Endothelial cell of umbilical vein (primary cell): Measurements from ENCODE around the gene PCDHGA1. TPM values are rescaled to one million over a fixed set of nuclear protein-coding genes. Genes with fewer than 3 reads are reported as not detected.

Experiments
- BruUV-seq: library from RNA; stranded (reverse); fragments of 400-500 nt; replicated peaks from 2 replicates; lab custom pipeline; 2021; lab: Mats Ljungman, UMichigan
- CTCF ChIA-PET: fragments of 300-600, 350-600 bp; sonication (Branson Sonifier 250); formaldehyde crosslinking; loops from one replicate; lab custom pipeline; 2021; ENCODE audit warnings: antibody characterized with exemption, inconsistent platforms; lab: Charles Lee
- POLR2A ChIA-PET: fragments of 300-600, 350-600 bp; sonication (Branson Sonifier 250); formaldehyde crosslinking; loops from one replicate; lab custom pipeline; 2021; ENCODE audit warnings: antibody characterized with exemption, inconsistent platforms; lab: Charles Lee
- DNase-seq: peaks from one replicate; pipeline ENCODE4 v3.0.0-alpha.2; 2011; ENCODE audit warnings: low read depth, low spot score
- FAIRE-seq: peaks from 2 replicates; lab custom pipeline; 2011; peaks lifted over from hg19 to GRCh38; lab: Jason Lieb, UNC
- H2AFZ ChIP-seq: 2 replicates; pipeline ENCODE4 v1.6.0; 2012; ENCODE audit warnings: low read depth, low read length, control low read depth, inconsistent platforms
- H3K27ac ChIP-seq: 2 replicates; pipeline ENCODE4 v1.5.1; 2011; ENCODE audit warnings: low read depth, mild to moderate bottlenecking, control low read depth, low read length, moderate library complexity; ENCODE audit not compliant: insufficient read depth
- H3K27me3 ChIP-seq, 2 experiments: 2 replicates each; pipeline versions ENCODE4 v1.6.0 to v1.6.1; 2011; ENCODE audit warnings: low read length in 2 of 2, mixed read lengths in 1 of 2; ENCODE audit not compliant: control insufficient read depth in 2 of 2, insufficient read depth in 2 of 2
- H3K36me3 ChIP-seq, 2 experiments: 2 replicates in 1 of 2; 3 replicates in 1 of 2; pipeline ENCODE4 v1.5.1; 2011; ENCODE audit warnings: low read length in 2 of 2, mild to moderate bottlenecking in 1 of 2, moderate library complexity in 1 of 2; ENCODE audit not compliant: control insufficient read depth in 2 of 2, insufficient read depth in 2 of 2; ENCODE audit errors: extremely low read depth in 1 of 2
- H3K4me1 ChIP-seq: 3 replicates; pipeline ENCODE4 v1.5.1; 2011; ENCODE audit warnings: mild to moderate bottlenecking, low read length; ENCODE audit not compliant: control insufficient read depth, insufficient read depth; ENCODE audit errors: extremely low read depth
- H3K4me2 ChIP-seq: 2 replicates; pipeline ENCODE4 v1.6.1; 2011; ENCODE audit warnings: low read length, control low read depth, mixed read lengths; ENCODE audit not compliant: insufficient read depth
- H3K4me3 ChIP-seq, 3 experiments: fragments of 200-600 bp in 1 of 3; sonication (generic), shearing (Covaris generic) in 1 of 3; replicated peaks in 1 of 3; 2 replicates each; pipeline ENCODE4 v1.5.1; 2011 to 2016; ENCODE audit warnings: control low read depth in 3 of 3, low read length in 3 of 3, mild to moderate bottlenecking in 2 of 3, inconsistent platforms in 1 of 3, low read depth in 1 of 3, moderate library complexity in 1 of 3; ENCODE audit not compliant: insufficient read depth in 1 of 3
- H3K79me2 ChIP-seq: 2 replicates; pipeline ENCODE4 v1.6.0; 2012; ENCODE audit warnings: low read length, inconsistent platforms; ENCODE audit not compliant: control insufficient read depth, insufficient read depth
- H3K9ac ChIP-seq: replicated peaks from 2 replicates; pipeline ENCODE3; 2011; ENCODE audit warnings: low read length, control low read depth; ENCODE audit not compliant: insufficient read depth; ENCODE audit errors: extremely low read depth
- H3K9me1 ChIP-seq: replicated peaks from 3 replicates; pipeline ENCODE4 v1.6.0; 2011; ENCODE audit warnings: mild to moderate bottlenecking, low read length; ENCODE audit not compliant: control insufficient read depth, insufficient read depth; ENCODE audit errors: extremely low read depth
- H3K9me3 ChIP-seq: replicated peaks from 2 replicates; pipeline ENCODE4 v1.5.1; 2012; ENCODE audit warnings: low read length, inconsistent platforms; ENCODE audit not compliant: control insufficient read depth, insufficient read depth
- H4K20me1 ChIP-seq: replicated peaks from 2 replicates; pipeline ENCODE3; 2011; ENCODE audit warnings: mild to moderate bottlenecking, low read length; ENCODE audit not compliant: control insufficient read depth, insufficient read depth; ENCODE audit errors: extremely low read depth
- EZH2 ChIP-seq: IDR thresholded peaks from 2 replicates; pipeline ENCODE4 v1.6.1; 2012; ENCODE audit warnings: borderline replicate concordance, low read depth, mild to moderate bottlenecking, moderate library complexity, low read length, inconsistent platforms; ENCODE audit not compliant: severe bottlenecking
- JUN ChIP-seq: IDR thresholded peaks from 2 replicates; pipeline ENCODE4 v1.6.1; 2011; ENCODE audit warnings: borderline replicate concordance, low read depth; ENCODE audit not compliant: insufficient read length, insufficient read depth
- MYC ChIP-seq: IDR thresholded peaks from one replicate; pipeline ENCODE4 v1.6.1; 2011; ENCODE audit warnings: mild to moderate bottlenecking, low read depth, low read length
- dilution Hi-C: fragments of 300-500 bp; cut with MboI; formaldehyde crosslinking; loops from one replicate; pipeline ENCODE4 v1.15.0; 2019; ENCODE audit warnings: low sequenced_read_pairs; ENCODE audit not compliant: extremely low pct_ligation_motif_present
- intact Hi-C: fragments of 100-400 bp; cut with micrococcal nuclease; formaldehyde crosslinking; loops from one replicate; pipeline ENCODE4 v1.10.0; 2022
- polyA plus RNA-seq, 4 experiments: library from polyadenylated mRNA; depleted of rRNA in 3 of 4; stranded (reverse) in 3 of 4; unstranded in 1 of 4; fragments of >200 nt; gene quantifications; 2 replicates each; pipeline versions ENCODE4 v1.2.1 to v1.2.3, GENCODE V29; 2011 to 2012; ENCODE audit warnings: missing spikeins in 1 of 4
- total RNA-seq: library from RNA; stranded (reverse); gene quantifications from 2 replicates; pipeline ENCODE4 v1.2.3, GENCODE V29; 2021
- TF ChIP-seq, protein P1 (sequence below): IDR thresholded peaks from 2 replicates; pipeline ENCODE4 v1.6.1; 2011; ENCODE audit not compliant: insufficient read depth, insufficient read length
- TF ChIP-seq, protein P2 (sequence below), 2 donors: IDR thresholded peaks; 1 replicate in 1 of 2; 2 replicates in 1 of 2; pipeline ENCODE4 v1.5.1; 2011; ENCODE audit warnings: low read length in 2 of 2, mild to moderate bottlenecking in 2 of 2, moderate library complexity in 2 of 2, control low read depth in 1 of 2, inconsistent platforms in 1 of 2, low read depth in 1 of 2; ENCODE audit not compliant: insufficient read depth in 1 of 2; ENCODE audit errors: extremely low read depth in 1 of 2

The PCDHGA1 gene
- total and polyA plus RNA-seq, 2 donors (not counting 3 experiments of a cell fraction or from before 2014, with no cell fraction given), result 0.22 to 0.44 TPM

DNA sequence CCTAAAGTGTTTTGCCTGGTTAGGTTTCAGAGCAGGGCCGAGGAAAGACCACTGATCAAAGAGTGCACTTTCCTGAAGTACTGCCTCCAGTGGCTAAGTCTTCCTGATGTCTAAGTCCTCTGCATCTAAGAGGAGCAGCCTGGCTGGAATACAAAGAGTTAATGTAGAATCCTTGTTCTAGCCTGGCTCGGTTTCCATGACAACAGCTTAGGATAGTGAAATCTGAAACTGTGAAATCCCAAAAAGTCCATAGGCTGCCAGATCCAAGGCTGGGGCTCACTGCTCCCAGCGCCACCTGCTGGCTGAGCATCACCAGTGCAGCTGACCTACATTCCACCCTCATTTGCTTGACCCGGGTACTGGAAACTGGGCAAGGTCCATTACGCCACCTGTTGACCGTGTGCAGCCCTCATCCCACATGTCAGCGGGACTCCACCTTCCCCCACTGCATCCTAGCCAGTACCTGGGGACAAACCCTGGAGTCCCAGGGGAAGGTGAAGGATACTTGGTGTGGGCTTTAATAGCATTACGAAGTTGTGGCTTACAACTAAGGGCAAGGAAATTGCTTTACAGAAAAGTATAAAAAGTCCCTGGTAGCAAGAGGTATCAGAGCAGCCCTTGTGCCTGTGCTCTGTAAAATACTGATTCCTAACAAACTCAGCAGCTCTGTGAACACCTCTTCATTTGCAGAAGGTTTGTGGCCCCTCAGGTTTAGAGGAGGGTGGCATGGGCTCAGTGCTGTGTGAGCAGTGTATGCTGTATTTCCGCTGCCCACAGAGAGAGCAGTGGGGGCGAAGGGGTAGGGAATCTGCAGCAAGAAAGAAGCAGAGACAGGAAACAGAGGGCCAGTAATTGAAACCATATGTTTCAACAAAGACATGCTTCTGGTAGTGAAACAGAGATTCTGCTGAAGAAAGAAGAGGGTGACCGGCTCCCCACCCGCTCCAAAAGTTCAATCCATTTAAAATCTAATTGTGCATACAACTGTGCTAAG is 194.6 kb downstream of the PCDHGA1 start:
- BruUV-seq, result no TSS peak
- POLR2A ChIA-PET, result no interaction called here

More for the DNA sequence above, 194.6 kb downstream of the PCDHGA1 start:
- Histone ChIP-seq H4K20me1 (no peaks in the 10 kb centered on the region), H3K79me2 (no peaks in the 10 kb centered on the region), H3K4me1 (peaks cover 29% of the 10 kb centered on the region), H3K9me1 (no peaks in the 10 kb centered on the region), H2AFZ (no peak overlapping the region), H3K4me3 (no peak overlapping the region), H3K27ac (peak overlapping the region; percentile 22), H3K9ac (no peak overlapping the region), H3K4me2 (no peak overlapping the region), H3K9me3 (no peaks in the 10 kb centered on the region), H3K36me3 (peaks cover 8 to 18% of the 10 kb centered on the region in 2 experiments), H3K27me3 (no peaks in the 10 kb centered on the region)
- CTCF ChIA-PET, result interaction anchor here (0.7 to 10.9 kb wide), 30 partner anchors 9 to 196 kb away, joined by 3 to 308 read pairs (median 5); partner anchors contain the start of genes PCDHGA10, PCDHGA11, PCDHGA12 and PCDHGA3
- dilution Hi-C loops (no loop called here), intact Hi-C loops (loop anchor here (1.0 to 5.0 kb wide), 6 partner anchors 35 to 188 kb away; partner anchors contain the start of genes PCDHGA11, PCDHGA12, PCDHGA2 and PCDHGB7)
- TF ChIP-seq JUN (no peak), EZH2 (no peak), MYC (peak; percentile 64)
- TF ChIP-seq, protein P1, sequence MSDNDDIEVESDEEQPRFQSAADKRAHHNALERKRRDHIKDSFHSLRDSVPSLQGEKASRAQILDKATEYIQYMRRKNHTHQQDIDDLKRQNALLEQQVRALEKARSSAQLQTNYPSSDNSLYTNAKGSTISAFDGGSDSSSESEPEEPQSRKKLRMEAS, result peak; percentile 30
- TF ChIP-seq, protein P2, sequence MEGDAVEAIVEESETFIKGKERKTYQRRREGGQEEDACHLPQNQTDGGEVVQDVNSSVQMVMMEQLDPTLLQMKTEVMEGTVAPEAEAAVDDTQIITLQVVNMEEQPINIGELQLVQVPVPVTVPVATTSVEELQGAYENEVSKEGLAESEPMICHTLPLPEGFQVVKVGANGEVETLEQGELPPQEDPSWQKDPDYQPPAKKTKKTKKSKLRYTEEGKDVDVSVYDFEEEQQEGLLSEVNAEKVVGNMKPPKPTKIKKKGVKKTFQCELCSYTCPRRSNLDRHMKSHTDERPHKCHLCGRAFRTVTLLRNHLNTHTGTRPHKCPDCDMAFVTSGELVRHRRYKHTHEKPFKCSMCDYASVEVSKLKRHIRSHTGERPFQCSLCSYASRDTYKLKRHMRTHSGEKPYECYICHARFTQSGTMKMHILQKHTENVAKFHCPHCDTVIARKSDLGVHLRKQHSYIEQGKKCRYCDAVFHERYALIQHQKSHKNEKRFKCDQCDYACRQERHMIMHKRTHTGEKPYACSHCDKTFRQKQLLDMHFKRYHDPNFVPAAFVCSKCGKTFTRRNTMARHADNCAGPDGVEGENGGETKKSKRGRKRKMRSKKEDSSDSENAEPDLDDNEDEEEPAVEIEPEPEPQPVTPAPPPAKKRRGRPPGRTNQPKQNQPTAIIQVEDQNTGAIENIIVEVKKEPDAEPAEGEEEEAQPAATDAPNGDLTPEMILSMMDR (IDR thresholded peaks at IDR 0.05; ENCODE audit: extremely low read depth in 1 of 2, insufficient read depth in 1 of 2, low read depth in 1 of 2, low read length in 2 of 2), result peak; percentile 99 to 100
- FAIRE-seq, result peak; percentile 96
- DNase-seq, result peak; percentile 96
